ENCODE results near the gene TFF2. TPM values are rescaled to one million over a fixed set of nuclear protein-coding genes. Genes with fewer than 3 reads are reported as not detected.
A peak's percentile ranks its signal among the peaks of the same experiment; 100 is the strongest.

The TFF2 gene
- total RNA-seq, 3 donors from 2014 or later (not counting 1 experiment from before 2014, with no cell fraction given) = not detected

GRCh38 chr21:42310411-42311001, 40.3 kb downstream of the TFF2 start:
- peaks cover 4% of the 10 kb centered on the region for H3K27me3 ChIP-seq (ENCODE audit: control insufficient read depth, insufficient read depth, low read length)
- H3K4me1 ChIP-seq (ENCODE audit: control insufficient read depth, insufficient read depth, low read length) = peaks cover 13% of the 10 kb centered on the region
- no peak for ATAC-seq
- Mint-ChIP-seq H3K4me3 (no peak overlapping the region), H3K27ac (no peak overlapping the region), H3K9me3 (no peaks in the 10 kb centered on the region), H3K27me3 (ENCODE audit: low read depth in 2 of 2) (peaks cover 14 to 20% of the 10 kb centered on the region in 2 donors), H3K36me3 (no peaks in the 10 kb centered on the region), H3K4me1 (no peaks in the 10 kb centered on the region)
- no peak overlapping the region for H3K4me3 ChIP-seq (ENCODE audit: low read length)
- H3K27ac ChIP-seq (ENCODE audit: low read length) = no peak overlapping the region
- 97% methylated on average over 12 of the region's 12 CpGs for WGBS (ENCODE audit: insufficient coverage)
- no peaks in the 10 kb centered on the region for H3K36me3 ChIP-seq (ENCODE audit: control insufficient read depth, insufficient read depth, low read length)
- no peaks in the 10 kb centered on the region for H3K9me3 ChIP-seq (ENCODE audit: control insufficient read depth, insufficient read depth, low read length)
- no peak for TF ChIP-seq CTCF (IDR thresholded peaks at IDR 0.05)
- intact Hi-C loops (cut with micrococcal nuclease) = no loop called here
- no peak for DNase-seq

- intact Hi-C loops (cut with micrococcal nuclease) = loop anchor here (1.0 kb wide), 1 partner anchor 141 kb away; no protein-coding TSS in a partner anchor
- Mint-ChIP-seq H3K9me3 (no peaks in the 10 kb centered on the region), H3K36me3 (no peaks in the 10 kb centered on the region), H3K27me3 (ENCODE audit: low read depth in 2 of 2) (peaks cover 14 to 20% of the 10 kb centered on the region in 2 donors), H3K27ac (no peak overlapping the region), H3K4me3 (no peak overlapping the region), H3K4me1 (no peaks in the 10 kb centered on the region)
- ATAC-seq = peak; percentile 74 to 80 (median 77)
- H3K36me3 ChIP-seq (ENCODE audit: control insufficient read depth, insufficient read depth, low read length) = no peaks in the 10 kb centered on the region
- 6% methylated on average over 22 of the region's 22 CpGs for WGBS (ENCODE audit: insufficient coverage)
- H3K27me3 ChIP-seq (ENCODE audit: control insufficient read depth, insufficient read depth, low read length) = peaks cover 4% of the 10 kb centered on the region
- H3K9me3 ChIP-seq (ENCODE audit: control insufficient read depth, insufficient read depth, low read length) = no peaks in the 10 kb centered on the region
- H3K27ac ChIP-seq (ENCODE audit: low read length) = no peak overlapping the region
- no peak overlapping the region for H3K4me3 ChIP-seq (ENCODE audit: low read length)
- DNase-seq = peak; percentile 61 to 84
- H3K4me1 ChIP-seq (ENCODE audit: control insufficient read depth, insufficient read depth, low read length) = peaks cover 13% of the 10 kb centered on the region
- peak; percentile 67 for TF ChIP-seq CTCF (IDR thresholded peaks at IDR 0.05)
These were observed 41.0 kb downstream of the TFF2 start for GRCh38 chr21:42309753-42310213.

- Mint-ChIP-seq H3K4me1 (no peaks in the 10 kb centered on the region), H3K9me3 (no peaks in the 10 kb centered on the region), H3K27me3 (ENCODE audit: low read depth in 2 of 2) (peaks cover 17 to 25% of the 10 kb centered on the region in 2 donors), H3K27ac (no peak overlapping the region), H3K4me3 (no peak overlapping the region), H3K36me3 (no peaks in the 10 kb centered on the region)
- TF ChIP-seq CTCF (IDR thresholded peaks at IDR 0.05) = no peak
- no peaks in the 10 kb centered on the region for H3K9me3 ChIP-seq (ENCODE audit: control insufficient read depth, insufficient read depth, low read length)
- H3K4me3 ChIP-seq (ENCODE audit: low read length) = no peak overlapping the region
- H3K27me3 ChIP-seq (ENCODE audit: control insufficient read depth, insufficient read depth, low read length) = peaks cover 4% of the 10 kb centered on the region
- H3K36me3 ChIP-seq (ENCODE audit: control insufficient read depth, insufficient read depth, low read length) = no peaks in the 10 kb centered on the region
- 66% methylated on average over 23 of the region's 23 CpGs for WGBS (ENCODE audit: insufficient coverage)
- no peak for DNase-seq
- peaks cover 13% of the 10 kb centered on the region for H3K4me1 ChIP-seq (ENCODE audit: control insufficient read depth, insufficient read depth, low read length)
- ATAC-seq = peak in 1 of 3 donors; percentile 11
- H3K27ac ChIP-seq (ENCODE audit: low read length) = no peak overlapping the region
- intact Hi-C loops (cut with micrococcal nuclease) = loop anchor here (1.0 kb wide), 1 partner anchor 141 kb away; no protein-coding TSS in a partner anchor
These were observed 41.7 kb downstream of the TFF2 start for GRCh38 chr21:42308914-42309752.

All from natural killer cell (primary cell).